ENCODE data around the gene TMEM259. TPM values are rescaled to one million over a fixed set of nuclear protein-coding genes. Genes with fewer than 3 reads are reported as not detected.

Gene TMEM259
- total RNA-seq, 2 donors from 2014 or later, result 142 to 306 TPM

DNA sequence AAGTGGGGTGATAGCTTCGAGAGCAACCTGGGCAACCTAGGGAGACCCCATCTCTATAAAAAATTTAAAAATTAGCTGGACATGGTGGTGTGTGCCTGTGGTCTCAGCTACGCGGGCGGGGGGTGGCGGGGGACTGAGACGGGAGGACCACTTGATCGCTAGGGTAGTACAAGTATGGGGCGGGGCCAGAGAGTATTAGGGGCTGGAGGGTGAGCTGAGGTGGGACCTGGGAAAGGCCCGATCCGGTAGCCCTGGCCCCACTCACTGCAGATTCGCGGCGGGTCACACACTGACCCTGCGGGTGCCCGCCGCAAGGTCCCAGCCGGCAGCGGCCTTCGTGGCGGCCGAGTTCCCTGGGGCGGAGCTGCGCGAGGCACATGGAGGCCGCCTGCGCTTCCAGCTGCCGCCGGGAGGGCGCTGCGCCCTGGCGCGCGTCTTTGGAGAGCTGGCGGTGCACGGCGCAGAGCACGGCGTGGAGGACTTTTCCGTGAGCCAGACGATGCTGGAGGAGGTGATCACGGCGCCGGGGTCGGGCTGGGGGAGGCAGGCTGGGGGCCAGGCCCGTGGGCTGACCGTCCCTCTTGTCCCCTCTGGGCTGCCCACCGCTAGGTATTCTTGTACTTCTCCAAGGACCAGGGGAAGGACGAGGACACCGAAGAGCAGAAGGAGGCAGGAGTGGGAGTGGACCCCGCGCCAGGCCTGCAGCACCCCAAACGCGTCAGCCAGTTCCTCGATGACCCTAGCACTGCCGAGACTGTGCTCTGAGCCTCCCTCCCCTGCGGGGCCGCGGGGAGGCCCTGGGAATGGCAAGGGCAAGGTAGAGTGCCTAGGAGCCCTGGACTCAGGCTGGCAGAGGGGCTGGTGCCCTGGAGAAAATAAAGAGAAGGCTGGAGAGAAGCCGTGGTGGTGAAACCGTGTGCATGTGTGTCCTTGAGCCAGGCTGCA lies 44.0 kb upstream of the TMEM259 start:
- ATAC-seq (peak; percentile 79), DNase-seq (peak; percentile 66 to 77 (median 73))
- Histone ChIP-seq H3K4me3 (no peak overlapping the region), H3K27me3 (peaks cover 0 to 30% of the 10 kb centered on the region in 2 donors), H3K27ac (no peak overlapping the region), H3K9me3 (no peaks in the 10 kb centered on the region), H3K36me3 (replicated peaks in 1 of 2; ENCODE audit: insufficient read depth in 1 of 2, low read depth in 2 of 2) (no peaks in the 10 kb centered on the region), H3K4me1 (peaks cover 37% of the 10 kb centered on the region)
- intact Hi-C loops (cut with DNase I), result no loop called here
- WGBS, 2 donors, result 10 to 14% methylated on average over 17 to 58 of the region's 60 CpGs
- peak; percentile 49 to 81 (median 70) for TF ChIP-seq CTCF (IDR thresholded peaks at IDR 0.05)
- no peak for TF ChIP-seq POLR2A (IDR thresholded peaks at IDR 0.05)

GRCh38 chr19:1063909-1064660 lies 43.2 kb upstream of the TMEM259 start:
- Histone ChIP-seq H3K27me3 (peaks cover 0 to 24% of the 10 kb centered on the region in 2 donors), H3K27ac (no peak overlapping the region), H3K4me1 (peaks cover 37% of the 10 kb centered on the region), H3K36me3 (replicated peaks in 1 of 2; ENCODE audit: insufficient read depth in 1 of 2, low read depth in 2 of 2) (no peaks in the 10 kb centered on the region), H3K9me3 (no peaks in the 10 kb centered on the region), H3K4me3 (no peak overlapping the region)
- intact Hi-C loops (cut with DNase I), result no loop called here
- TF ChIP-seq CTCF (IDR thresholded peaks at IDR 0.05) (no peak), POLR2A (IDR thresholded peaks at IDR 0.05) (no peak)
- no peak for ATAC-seq
- WGBS, 2 donors, result 47 to 81% methylated on average over 21 to 33 of the region's 37 CpGs
- DNase-seq, result no peak

GRCh38 chr19:1063030-1063908 lies 42.3 kb upstream of the TMEM259 start:
- TF ChIP-seq POLR2A (IDR thresholded peaks at IDR 0.05), result no peak
- TF ChIP-seq CTCF (IDR thresholded peaks at IDR 0.05), result no peak
- H3K36me3 ChIP-seq (replicated peaks in 1 of 2; ENCODE audit: insufficient read depth in 1 of 2, low read depth in 2 of 2), result no peaks in the 10 kb centered on the region
- WGBS, 2 donors, result 64 to 90% methylated on average over 12 to 28 of the region's 37 CpGs

DNA sequence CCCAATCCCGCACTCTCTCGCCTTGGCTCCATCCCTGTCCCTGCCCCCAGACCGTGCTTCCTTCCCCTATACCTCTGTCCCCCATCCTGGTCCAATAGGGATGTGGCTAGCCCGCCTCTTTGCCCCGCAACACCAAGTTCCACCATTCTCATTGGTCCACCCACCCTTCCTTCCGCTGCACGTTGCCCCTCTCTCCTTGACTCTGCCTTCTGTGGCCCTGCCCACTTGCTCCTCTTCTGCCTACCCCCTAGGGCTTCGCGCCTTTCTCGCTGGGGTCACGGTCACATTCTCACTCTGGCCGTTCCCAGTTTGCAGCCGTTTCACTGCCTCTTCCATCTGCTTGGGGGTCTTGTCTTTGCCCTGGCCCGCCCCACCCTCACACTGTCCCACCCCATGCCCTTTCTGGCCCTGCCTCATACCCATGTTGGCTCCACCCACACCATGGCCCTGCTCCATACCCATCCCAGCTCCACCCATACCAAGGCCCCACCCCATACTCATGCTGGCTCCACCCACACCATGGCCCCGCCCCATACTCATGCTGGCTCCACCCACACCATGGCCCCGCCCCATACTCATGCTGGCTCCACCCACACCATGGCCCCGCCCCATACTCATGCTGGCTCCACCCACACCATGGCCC lies 41.6 kb upstream of the TMEM259 start:
- 85 to 94% methylated on average over 15 to 16 of the region's 17 CpGs for WGBS, 2 donors

More at GRCh38 chr19:1063030-1063908, 42.3 kb upstream of the TMEM259 start:
- Histone ChIP-seq H3K27me3 (peaks cover 0 to 18% of the 10 kb centered on the region in 2 donors), H3K27ac (no peak overlapping the region), H3K4me1 (peaks cover 37% of the 10 kb centered on the region), H3K4me3 (no peak overlapping the region), H3K9me3 (no peaks in the 10 kb centered on the region)
- intact Hi-C loops (cut with DNase I), result no loop called here
- ATAC-seq, result no peak
- DNase-seq, result no peak

More for the DNA sequence above, 41.6 kb upstream of the TMEM259 start:
- H3K4me1 ChIP-seq, result peaks cover 35% of the 10 kb centered on the region
- no peaks in the 10 kb centered on the region for H3K9me3 ChIP-seq
- H3K27ac ChIP-seq, result no peak overlapping the region
- H3K27me3 ChIP-seq, result peaks cover 0 to 13% of the 10 kb centered on the region in 2 donors
- no peak overlapping the region for H3K4me3 ChIP-seq
- ATAC-seq, result no peak
- TF ChIP-seq CTCF (IDR thresholded peaks at IDR 0.05), result no peak
- TF ChIP-seq POLR2A (IDR thresholded peaks at IDR 0.05), result no peak
- H3K36me3 ChIP-seq (replicated peaks in 1 of 2; ENCODE audit: insufficient read depth in 1 of 2, low read depth in 2 of 2), result no peaks in the 10 kb centered on the region
- no peak for DNase-seq
- intact Hi-C loops (cut with DNase I), result no loop called here

All from body of pancreas (tissue), 4 donors.